Measurements from ENCODE around the gene TACC2.

TACC2 gene

GRCh38 chr10:122233857-122234348 lies 244.9 kb downstream of the TACC2 start:
- H3K27ac ChIP-seq: no peak overlapping the region
- no peak for TF ChIP-seq CTCF (conservative IDR thresholded peaks at IDR 0.05)

GRCh38 chr10:122234416-122234815 lies 245.5 kb downstream of the TACC2 start:
- H3K27ac ChIP-seq: no peak overlapping the region
- no peak for TF ChIP-seq CTCF (conservative IDR thresholded peaks at IDR 0.05)

GRCh38 chr10:122236690-122237306 lies 247.8 kb downstream of the TACC2 start:
- no peak for TF ChIP-seq CTCF (conservative IDR thresholded peaks at IDR 0.05)
- no peak overlapping the region for H3K27ac ChIP-seq

GRCh38 chr10:122237331-122237990 lies 248.5 kb downstream of the TACC2 start:
- no peak overlapping the region for H3K27ac ChIP-seq

GRCh38 chr10:122239578-122240257 lies 250.8 kb downstream of the TACC2 start:
- no peak for TF ChIP-seq CTCF (conservative IDR thresholded peaks at IDR 0.05)
- H3K27ac ChIP-seq: no peak overlapping the region

More at GRCh38 chr10:122237331-122237990, 248.5 kb downstream of the TACC2 start:
- TF ChIP-seq CTCF (conservative IDR thresholded peaks at IDR 0.05): no peak

- no peak overlapping the region for H3K27ac ChIP-seq
- TF ChIP-seq CTCF (conservative IDR thresholded peaks at IDR 0.05): no peak
Observed at GRCh38 chr10:122240401-122240800, 251.4 kb downstream of the TACC2 start.

- no peak overlapping the region for H3K27ac ChIP-seq
- TF ChIP-seq CTCF (conservative IDR thresholded peaks at IDR 0.05): no peak
Observed at GRCh38 chr10:122241836-122242235, 252.9 kb downstream of the TACC2 start.
